HCT116 (cell line): ENCODE results near the gene DTD1. TPM values are rescaled to one million over a fixed set of nuclear protein-coding genes. Genes with fewer than 3 reads are reported as not detected.

Experiments used
- ATAC-seq: fragments of 200-7000 bp; cut with Tn5 transposase; 2 replicates; pipeline ENCODE4 v1.9.1; 2020; ENCODE audit warnings: mild to moderate bottlenecking, moderate library complexity
- BruUV-seq: library from RNA; stranded (reverse); fragments of 400-500 nt; replicated peaks from 2 replicates; lab custom pipeline; 2021; lab: Mats Ljungman, UMichigan
- CTCF ChIA-PET: fragments of 300-600 bp; sonication (Branson Sonifier 250); formaldehyde crosslinking; loops from one replicate; lab custom pipeline; 2021; ENCODE audit warnings: antibody characterized with exemption; lab: Charles Lee
- POLR2A ChIA-PET: fragments of 300-600, 350-600 bp; sonication (Branson Sonifier 250); formaldehyde crosslinking; loops from one replicate; lab custom pipeline; 2021; ENCODE audit warnings: antibody characterized with exemption; lab: Charles Lee
- RAD21 ChIA-PET, 2 experiments: fragments of 300-600 bp; sonication (Branson Sonifier 250); formaldehyde crosslinking; loops; one replicate each; lab custom pipeline; 2023; ENCODE audit warnings: low total read pairs in 2 of 2; ENCODE audit not compliant: uncharacterized antibody in 2 of 2, unreplicated experiment in 2 of 2, low non-redundant PET in 1 of 2; lab: Charles Lee
- DNase-seq: peaks from one replicate; pipeline ENCODE4 v3.0.0-alpha.2; 2010; ENCODE audit warnings: low read depth, low spot score
- H2AFZ ChIP-seq: fragments of 200-600 bp; shearing (Covaris generic), sonication (generic); 2 replicates; pipeline ENCODE4 v1.6.1; 2017; ENCODE audit warnings: low read depth, mixed run types, mixed read lengths, antibody characterized with exemption, low read length; ENCODE audit not compliant: poor library complexity, severe bottlenecking
- H3K27ac ChIP-seq: 2 replicates; pipeline ENCODE4 v1.5.1; 2012; ENCODE audit warnings: low read depth, low read length
- H3K27me3 ChIP-seq: fragments of 200-600 bp; sonication (generic); 2 replicates; pipeline ENCODE4 v1.6.1; 2016; ENCODE audit warnings: mixed run types, low read length, mixed read lengths; ENCODE audit not compliant: insufficient read depth
- H3K36me3 ChIP-seq, 2 experiments: fragments of 200-500 bp in 1 of 2; fragments of 200-600 bp in 1 of 2; sonication (Bioruptor generic) in 1 of 2; sonication (generic) in 1 of 2; 2 replicates each; pipeline versions ENCODE4 v1.5.1 to v1.6.1; 2014 to 2016; ENCODE audit warnings: low read length in 2 of 2, inconsistent platforms in 1 of 2, mixed read lengths in 1 of 2, mixed run types in 1 of 2; ENCODE audit not compliant: insufficient read depth in 2 of 2, control insufficient read depth in 1 of 2
- H3K4me1 ChIP-seq, 2 experiments: fragments of 200-600 bp in 1 of 2; sonication (generic) in 1 of 2; 2 replicates each; pipeline versions ENCODE4 v1.5.1 to v1.6.1; 2012 to 2017; ENCODE audit warnings: low read length in 2 of 2, inconsistent platforms in 1 of 2, mild to moderate bottlenecking in 1 of 2, mixed read lengths in 1 of 2, mixed run types in 1 of 2, moderate library complexity in 1 of 2; ENCODE audit not compliant: insufficient read depth in 2 of 2, control insufficient read depth in 1 of 2
- H3K4me2 ChIP-seq: fragments of 200-600 bp; sonication (generic); 2 replicates; pipeline ENCODE4 v1.6.1; 2017; ENCODE audit warnings: mixed run types, low read length, mixed read lengths
- H3K4me3 ChIP-seq, 2 experiments: fragments of 200-600 bp in 1 of 2; sonication (generic) in 1 of 2; replicated peaks in 1 of 2; 2 replicates each; pipeline ENCODE4 v1.5.1; 2011 to 2016; ENCODE audit warnings: low read length in 2 of 2, control low read depth in 1 of 2, low read depth in 1 of 2, mild to moderate bottlenecking in 1 of 2, mixed read lengths in 1 of 2, mixed run types in 1 of 2
- H3K79me2 ChIP-seq: fragments of 200-600 bp; sonication (generic); 2 replicates; pipeline ENCODE4 v1.6.1; 2017; ENCODE audit warnings: mild to moderate bottlenecking, mixed run types, low read length, moderate library complexity, mixed read lengths; ENCODE audit not compliant: insufficient read depth
- H3K9ac ChIP-seq: fragments of 200-600 bp; sonication (generic); 2 replicates; pipeline ENCODE4 v1.6.1; 2016; ENCODE audit warnings: low read length, mixed read lengths
- H3K9me2 ChIP-seq: fragments of 200-600 bp; sonication (generic), shearing (Covaris generic); 2 replicates; pipeline ENCODE4 v1.6.1; 2017; ENCODE audit warnings: mixed run types, mild to moderate bottlenecking, moderate library complexity; ENCODE audit not compliant: insufficient read depth
- H3K9me3 ChIP-seq, 2 experiments: fragments of 200-500 bp in 1 of 2; fragments of 200-600 bp in 1 of 2; sonication (Bioruptor generic) in 1 of 2; sonication (generic) in 1 of 2; 2 replicates each; pipeline ENCODE4 v1.6.1; 2014 to 2017; ENCODE audit warnings: low read length in 2 of 2, mixed read lengths in 2 of 2, inconsistent platforms in 1 of 2, low read depth in 1 of 2, mild to moderate bottlenecking in 1 of 2, mixed run types in 1 of 2, moderate library complexity in 1 of 2; ENCODE audit not compliant: control insufficient read depth in 1 of 2, insufficient read depth in 1 of 2
- H4K20me1 ChIP-seq: fragments of 200-600 bp; sonication (generic), shearing (Covaris generic); 2 replicates; pipeline ENCODE4 v1.6.1; 2017; ENCODE audit warnings: mixed run types, mild to moderate bottlenecking, moderate library complexity; ENCODE audit not compliant: insufficient read depth
- ELF1 ChIP-seq: IDR thresholded peaks from 2 replicates; pipeline ENCODE4 v1.6.1; 2012; ENCODE audit warnings: low read depth, borderline replicate concordance
- RAD21 ChIP-seq: IDR thresholded peaks from 2 replicates; pipeline ENCODE4 v1.6.1; 2012; ENCODE audit warnings: low read depth, mild to moderate bottlenecking
- SIN3A ChIP-seq: IDR thresholded peaks from 2 replicates; pipeline ENCODE4 v1.6.1; 2012; ENCODE audit warnings: low read depth
- TCF7L2 ChIP-seq: IDR thresholded peaks from 2 replicates; pipeline ENCODE4 v1.7.0; 2011; ENCODE audit warnings: borderline replicate concordance, inconsistent platforms; ENCODE audit not compliant: insufficient read depth, insufficient read length; ENCODE audit errors: extremely low read depth
- ZBTB33 ChIP-seq: IDR thresholded peaks from 2 replicates; pipeline ENCODE4 v1.6.1; 2011; ENCODE audit warnings: mild to moderate bottlenecking, low read length, moderate library complexity; ENCODE audit not compliant: insufficient replicate concordance; ENCODE audit errors: extremely low read depth
- ZNF274 ChIP-seq: fragments of 200-500 bp; sonication (Bioruptor generic); IDR thresholded peaks from 2 replicates; pipeline ENCODE4 v1.6.1; 2014; ENCODE audit warnings: mild to moderate bottlenecking, low read depth, low read length, inconsistent platforms
- intact Hi-C: fragments of 100-400 bp; cut with micrococcal nuclease; formaldehyde crosslinking; loops from 2 replicates; pipeline ENCODE4 v1.10.0; 2022
- total RNA-seq: library from RNA; stranded (reverse); gene quantifications from one replicate; pipeline ENCODE4 v1.2.1, GENCODE V29; 2021; ENCODE audit not compliant: unreplicated experiment
- TF ChIP-seq, protein P1 (sequence below): IDR thresholded peaks from 2 replicates; pipeline ENCODE4 v1.6.1; 2012; ENCODE audit warnings: low read depth
- TF ChIP-seq, protein P2 (sequence below), 3 experiments: fragments of 200-600 bp in 1 of 3; sonication (generic) in 1 of 3; IDR thresholded peaks in 2 of 3; conservative IDR thresholded peaks in 1 of 3; 2 replicates each; pipeline ENCODE4 v1.5.1; 2012 to 2017; ENCODE audit warnings: low read depth in 2 of 3, low read length in 2 of 3, antibody characterized with exemption in 1 of 3, borderline replicate concordance in 1 of 3, control low read depth in 1 of 3, mild to moderate bottlenecking in 1 of 3, mixed read lengths in 1 of 3, mixed run types in 1 of 3, moderate library complexity in 1 of 3; ENCODE audit not compliant: insufficient read depth in 1 of 3

The DTD1 gene
- total RNA-seq, 1 experiment from 2014 or later: 54.5 TPM

DNA sequence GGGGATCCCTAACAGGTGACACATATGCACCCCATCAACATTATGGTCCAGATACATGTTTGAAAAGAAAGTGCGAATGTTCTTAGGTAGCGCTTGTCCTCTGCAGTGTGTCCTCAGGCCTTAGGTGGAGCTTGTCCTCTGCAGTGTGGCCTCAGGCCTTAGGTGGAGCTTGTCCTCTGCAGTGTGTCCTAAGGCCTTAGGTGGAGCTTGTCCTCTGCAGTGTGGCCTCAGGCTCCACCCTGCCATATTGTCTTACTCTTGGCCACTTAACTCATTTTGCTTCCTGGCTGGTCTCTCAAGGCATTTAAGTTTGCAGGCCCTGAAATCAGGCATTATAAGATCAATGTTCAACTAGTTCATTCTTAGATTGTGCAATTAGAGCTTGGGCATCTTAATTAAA, 151.0 kb downstream of the DTD1 start:
- no peak overlapping the region for H3K4me2 ChIP-seq
- no peaks in the 10 kb centered on the region for H3K79me2 ChIP-seq
- H3K9me3 ChIP-seq: no peaks in the 10 kb centered on the region
- no peak overlapping the region for H3K27ac ChIP-seq
- peaks cover 0 to 8% of the 10 kb centered on the region in 2 experiments; a peak in 1 of 4 replicates for H3K4me1 ChIP-seq
- H3K9ac ChIP-seq: no peak overlapping the region
- ATAC-seq (peak; percentile 47; the same call in 1 of the 2 replicates), DNase-seq (no peak)
- H2AFZ ChIP-seq: no peak overlapping the region
- intact Hi-C loops: no loop called here
- H3K9me2 ChIP-seq: no peaks in the 10 kb centered on the region
- H4K20me1 ChIP-seq: no peaks in the 10 kb centered on the region
- H3K36me3 ChIP-seq: no peaks in the 10 kb centered on the region; a peak in 1 of 4 replicates
- RAD21 ChIA-PET: no interaction called here
- CTCF ChIA-PET: no interaction called here
- no peaks in the 10 kb centered on the region for H3K27me3 ChIP-seq
- no peak overlapping the region for H3K4me3 ChIP-seq
- POLR2A ChIA-PET: no interaction called here
- TF ChIP-seq SIN3A (no peak), TCF7L2 (no peak), ZNF274 (no peak), RAD21 (no peak), ELF1 (no peak), ZBTB33 (no peak)
- TF ChIP-seq, protein P1, sequence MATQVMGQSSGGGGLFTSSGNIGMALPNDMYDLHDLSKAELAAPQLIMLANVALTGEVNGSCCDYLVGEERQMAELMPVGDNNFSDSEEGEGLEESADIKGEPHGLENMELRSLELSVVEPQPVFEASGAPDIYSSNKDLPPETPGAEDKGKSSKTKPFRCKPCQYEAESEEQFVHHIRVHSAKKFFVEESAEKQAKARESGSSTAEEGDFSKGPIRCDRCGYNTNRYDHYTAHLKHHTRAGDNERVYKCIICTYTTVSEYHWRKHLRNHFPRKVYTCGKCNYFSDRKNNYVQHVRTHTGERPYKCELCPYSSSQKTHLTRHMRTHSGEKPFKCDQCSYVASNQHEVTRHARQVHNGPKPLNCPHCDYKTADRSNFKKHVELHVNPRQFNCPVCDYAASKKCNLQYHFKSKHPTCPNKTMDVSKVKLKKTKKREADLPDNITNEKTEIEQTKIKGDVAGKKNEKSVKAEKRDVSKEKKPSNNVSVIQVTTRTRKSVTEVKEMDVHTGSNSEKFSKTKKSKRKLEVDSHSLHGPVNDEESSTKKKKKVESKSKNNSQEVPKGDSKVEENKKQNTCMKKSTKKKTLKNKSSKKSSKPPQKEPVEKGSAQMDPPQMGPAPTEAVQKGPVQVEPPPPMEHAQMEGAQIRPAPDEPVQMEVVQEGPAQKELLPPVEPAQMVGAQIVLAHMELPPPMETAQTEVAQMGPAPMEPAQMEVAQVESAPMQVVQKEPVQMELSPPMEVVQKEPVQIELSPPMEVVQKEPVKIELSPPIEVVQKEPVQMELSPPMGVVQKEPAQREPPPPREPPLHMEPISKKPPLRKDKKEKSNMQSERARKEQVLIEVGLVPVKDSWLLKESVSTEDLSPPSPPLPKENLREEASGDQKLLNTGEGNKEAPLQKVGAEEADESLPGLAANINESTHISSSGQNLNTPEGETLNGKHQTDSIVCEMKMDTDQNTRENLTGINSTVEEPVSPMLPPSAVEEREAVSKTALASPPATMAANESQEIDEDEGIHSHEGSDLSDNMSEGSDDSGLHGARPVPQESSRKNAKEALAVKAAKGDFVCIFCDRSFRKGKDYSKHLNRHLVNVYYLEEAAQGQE: no peak
- TF ChIP-seq, protein P2, sequence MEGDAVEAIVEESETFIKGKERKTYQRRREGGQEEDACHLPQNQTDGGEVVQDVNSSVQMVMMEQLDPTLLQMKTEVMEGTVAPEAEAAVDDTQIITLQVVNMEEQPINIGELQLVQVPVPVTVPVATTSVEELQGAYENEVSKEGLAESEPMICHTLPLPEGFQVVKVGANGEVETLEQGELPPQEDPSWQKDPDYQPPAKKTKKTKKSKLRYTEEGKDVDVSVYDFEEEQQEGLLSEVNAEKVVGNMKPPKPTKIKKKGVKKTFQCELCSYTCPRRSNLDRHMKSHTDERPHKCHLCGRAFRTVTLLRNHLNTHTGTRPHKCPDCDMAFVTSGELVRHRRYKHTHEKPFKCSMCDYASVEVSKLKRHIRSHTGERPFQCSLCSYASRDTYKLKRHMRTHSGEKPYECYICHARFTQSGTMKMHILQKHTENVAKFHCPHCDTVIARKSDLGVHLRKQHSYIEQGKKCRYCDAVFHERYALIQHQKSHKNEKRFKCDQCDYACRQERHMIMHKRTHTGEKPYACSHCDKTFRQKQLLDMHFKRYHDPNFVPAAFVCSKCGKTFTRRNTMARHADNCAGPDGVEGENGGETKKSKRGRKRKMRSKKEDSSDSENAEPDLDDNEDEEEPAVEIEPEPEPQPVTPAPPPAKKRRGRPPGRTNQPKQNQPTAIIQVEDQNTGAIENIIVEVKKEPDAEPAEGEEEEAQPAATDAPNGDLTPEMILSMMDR (IDR thresholded peaks at IDR 0.05 in 2 of 3, conservative IDR thresholded peaks at IDR 0.05 in 1 of 3; ENCODE audit: borderline replicate concordance in 1 of 3, insufficient read depth in 1 of 3, low read depth in 2 of 3, low read length in 2 of 3): no peak
- TF ChIP-seq, all 23 proteins: peak for 0
- no TSS peak for BruUV-seq
